OCI-LY1 (cell line): ENCODE measurements around the gene NUP93.

Source experiments
- CTCF ChIP-seq: fragments of 200-600 bp; sonication (generic), shearing (Covaris generic); IDR thresholded peaks from 2 replicates; pipeline ENCODE4 v1.5.1; 2017; ENCODE audit warnings: mild to moderate bottlenecking, antibody characterized with exemption, low read length, moderate library complexity, mixed read lengths
- EZH2 ChIP-seq: fragments of 200-600 bp; sonication (generic), shearing (Covaris generic); IDR thresholded peaks from 2 replicates; pipeline ENCODE4 v1.8.0; 2017; ENCODE audit warnings: borderline replicate concordance, mixed run types, mild to moderate bottlenecking, antibody characterized with exemption, low read length, moderate library complexity, mixed read lengths

DNA sequence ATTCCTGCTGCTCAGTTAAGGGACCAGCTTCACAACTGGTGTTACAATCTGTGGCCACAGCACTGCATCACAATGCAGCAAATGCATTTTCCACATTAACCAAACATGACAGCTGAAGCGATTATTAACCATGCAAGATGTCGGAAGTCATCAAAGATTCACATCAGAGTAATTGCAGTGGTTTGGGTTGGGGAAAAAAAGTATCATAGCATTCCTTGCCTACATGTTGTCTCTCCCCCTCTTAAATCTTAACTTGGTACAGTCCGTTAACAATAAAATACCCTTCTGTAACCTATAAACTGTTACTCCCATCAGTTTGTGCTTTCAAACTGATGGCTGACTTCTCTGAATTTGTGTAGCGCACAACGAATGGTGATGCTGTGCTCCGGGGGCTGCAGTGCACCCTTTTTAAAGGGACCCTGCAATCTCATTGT lies 51.6 kb downstream of the NUP93 start:
- TF ChIP-seq CTCF = no peak
- TF ChIP-seq EZH2 = no peak
